Hindlimb muscle (tissue), 1 donor: ENCODE measurements around the gene RPL22L1. TPM values are rescaled to one million over a fixed set of nuclear protein-coding genes. Genes with fewer than 3 reads are reported as not detected.
A peak's percentile ranks its signal among the peaks of the same experiment; 100 is the strongest.
"Not testable (repeated sequence)": the region's sequence is repeated elsewhere in the genome, so short reads cannot be mapped to it uniquely, and the experiment has no call there.

Experiments
- DNase-seq: peaks from one replicate; pipeline ENCODE4 v3.0.0-alpha.2; 2013
- polyA plus RNA-seq: library from polyadenylated mRNA; unstranded; fragments of 120-200 nt; gene quantifications from one replicate; pipeline ENCODE4 v1.2.1, GENCODE V29; 2013; ENCODE audit not compliant: insufficient read length

The RPL22L1 gene
- polyA plus RNA-seq, 1 donor: 53.2 TPM

- DNase-seq: not testable (repeated sequence)
These were observed 7.3 kb upstream of the RPL22L1 start for GRCh38 chr3:170877311-170877710.

- DNase-seq: no peak
These were observed 6.5 kb upstream of the RPL22L1 start for GRCh38 chr3:170876537-170876936.

GRCh38 chr3:170869239-170869590, 780 bp downstream of the RPL22L1 start:
- DNase-seq: peak; percentile 14

- no peak for DNase-seq
These were observed 1.3 kb downstream of the RPL22L1 start for GRCh38 chr3:170868577-170869238.

GRCh38 chr3:170867143-170867937, 2.7 kb downstream of the RPL22L1 start:
- no peak for DNase-seq

GRCh38 chr3:170866499-170866898, 3.5 kb downstream of the RPL22L1 start:
- DNase-seq: no peak

GRCh38 chr3:170865209-170866094, 4.5 kb downstream of the RPL22L1 start:
- DNase-seq: no peak

GRCh38 chr3:170864525-170865208, 5.3 kb downstream of the RPL22L1 start:
- no peak for DNase-seq

- no peak for DNase-seq
These were observed 6.2 kb downstream of the RPL22L1 start for GRCh38 chr3:170863816-170864215.

GRCh38 chr3:170862618-170863374, 7.2 kb downstream of the RPL22L1 start:
- no peak for DNase-seq

GRCh38 chr3:170858599-170858998, 11.4 kb downstream of the RPL22L1 start:
- DNase-seq: no peak

- DNase-seq: no peak
These were observed 17.7 kb downstream of the RPL22L1 start for GRCh38 chr3:170852324-170852723.

GRCh38 chr3:170848292-170848917, 21.6 kb downstream of the RPL22L1 start:
- no peak for DNase-seq

- DNase-seq: no peak
These were observed 25.6 kb downstream of the RPL22L1 start for GRCh38 chr3:170844377-170844776.

- no peak for DNase-seq
These were observed 29.6 kb downstream of the RPL22L1 start for GRCh38 chr3:170840291-170840859.

- no peak for DNase-seq
These were observed 30.4 kb downstream of the RPL22L1 start for GRCh38 chr3:170839518-170840100.

- DNase-seq: no peak
These were observed 33.5 kb downstream of the RPL22L1 start for GRCh38 chr3:170836491-170836890.

GRCh38 chr3:170835336-170835735, 34.7 kb downstream of the RPL22L1 start:
- no peak for DNase-seq

- DNase-seq: no peak
These were observed 39.4 kb downstream of the RPL22L1 start for GRCh38 chr3:170830580-170830979.

- no peak for DNase-seq
These were observed 40.3 kb downstream of the RPL22L1 start for GRCh38 chr3:170829546-170830272.
